Heart right ventricle (tissue), 16 donors: ENCODE measurements around the gene MNT. TPM values are rescaled to one million over a fixed set of nuclear protein-coding genes. Genes with fewer than 3 reads are reported as not detected.

Source experiments
- ATAC-seq, 8 donors: fragments of 200-7000 bp; cut with Tn5 transposase; one replicate each; pipeline ENCODE4 v1.9.1; 2020; ENCODE audit warnings: mild to moderate bottlenecking in 8 of 8, moderate library complexity in 8 of 8, moderate number of reproducible peaks in 1 of 8
- DNase-seq, 2 donors: peaks; one replicate each; pipeline ENCODE4 v3.0.0-alpha.2; 2020
- H3K27ac ChIP-seq, 10 donors: fragments of 200-600 bp; sonication (generic) in 2 of 10; one replicate each; pipeline versions ENCODE4 v1.5.0 to v1.8.0; 2020 to 2022; ENCODE audit warnings: mild to moderate bottlenecking in 3 of 10
- H3K27me3 ChIP-seq, 7 donors: fragments of 200-600 bp; one replicate each; pipeline ENCODE4 v1.8.0; 2021 to 2022; ENCODE audit warnings: mild to moderate bottlenecking in 2 of 7
- H3K36me3 ChIP-seq, 9 donors: fragments of 200-600 bp; sonication (generic) in 1 of 9; one replicate each; pipeline versions ENCODE4 v1.5.0 to v1.8.0; 2020 to 2022; ENCODE audit warnings: mild to moderate bottlenecking in 2 of 9
- H3K4me1 ChIP-seq, 9 donors: fragments of 200-600 bp; sonication (generic) in 1 of 9; one replicate each; pipeline versions ENCODE4 v1.5.0 to v1.8.0; 2020 to 2022; ENCODE audit warnings: mild to moderate bottlenecking in 4 of 9
- H3K4me3 ChIP-seq, 10 donors: fragments of 200-600 bp; sonication (generic) in 2 of 10; one replicate each; pipeline versions ENCODE4 v1.5.0 to v1.8.0; 2020 to 2022; ENCODE audit warnings: mild to moderate bottlenecking in 7 of 10, moderate library complexity in 2 of 10
- H3K9me3 ChIP-seq, 11 donors: fragments of 200-600 bp in 10 of 11; sonication (generic) in 2 of 11; one replicate each; pipeline versions ENCODE4 v1.5.0 to v1.8.0; 2013 to 2022; ENCODE audit warnings: mild to moderate bottlenecking in 2 of 11, control low read depth in 1 of 11, moderate library complexity in 1 of 11
- WGBS, 2 donors: extraction: QIAGEN DNeasy Blood & Tissue Kit; methylation state at CpG; one replicate each; pipeline ENCODE4 v1.1.7; 2013; ENCODE audit warnings: inconsistent platforms in 1 of 2; 5-methylcytosine and 5-hydroxymethylcytosine counted together
- intact Hi-C, 10 donors: fragments of 100-400 bp; cut with DNase I; formaldehyde crosslinking; loops; one replicate each; pipeline versions ENCODE4 v1.11.1 to v1.14.2; 2022
- polyA plus RNA-seq, 2 donors: library from polyadenylated mRNA; stranded (reverse); fragments of 200-250 nt; gene quantifications; one replicate each; pipeline ENCODE4 v1.2.3, GENCODE V29; 2013
- total RNA-seq, 10 donors: library from RNA; stranded (reverse); fragmentation: NEBNext Ultra II Directional in 3 of 10; extraction: Animal tissue kit (Norgen Biotek cat#: 25700) in 3 of 10; gene quantifications; one replicate each; pipeline versions ENCODE4 v1.2.1 to v1.2.4, GENCODE V29; 2021 to 2023
- TF ChIP-seq, protein P1 (sequence below), 9 donors: fragments of 200-600 bp; sonication (generic) in 2 of 9; IDR thresholded peaks; one replicate each; pipeline versions ENCODE4 v1.5.0 to v1.8.0; 2021 to 2022; ENCODE audit warnings: antibody characterized with exemption in 9 of 9, mild to moderate bottlenecking in 5 of 9, moderate library complexity in 1 of 9
- donor health status: Arrhythmogenic right ventricular cardiomyopathy.
- donor health status: ischemic (EF 13 %, LVEDD 7.1; RV severe dilation, severe dysfunction).
- donor health status: healthy with polysubstance abuse.
- donor health status: DM: no; HTN: yes; CAD: no.
- donor health status: DM: no; HTN: no; CAD: no.
- donor health status: ischemic (EF 25% LVEDD 6.9; RV normal size, moderate dysfunction).
- donor health status: ischemic (EF 25% LVEDD 5.7; RV mildly dilated, moderate dysfunction).
- donor health status: healthy.
- donor health status: DM: yes; HTN: yes; CAD: no.
- donor health status: Ischemic cardiomyopathy.
- donor health status: ischemic (EF 35%, LVEDD 5.7; RV mildly dilated, moderate dysfunction).
- donor health status: nonischemic (EF 11% LVEDD 7.7; RV severe dilation, severe dysfunction).
- donor health status: DM: yes; HTN: yes; CAD: no.
- donor health status: PGD.
- donor health status: ischemic (EF 29% LVEDD 5.4; RV normal size, mild dysfunction).
- donor health status: nonischemic (EF 23%, LVEDD 6.1; RV moderate dilation, normal function).

MNT gene
- total and polyA plus RNA-seq, 12 donors, result 5.0 to 14.1 (median 11.0) TPM

GRCh38 chr17:2369039-2369438, 31.8 kb downstream of the MNT start:
- peaks cover 0 to 69% (median 0%) of the 10 kb centered on the region in 9 donors for H3K36me3 ChIP-seq
- no peaks in the 10 kb centered on the region for H3K9me3 ChIP-seq
- intact Hi-C loops, result loop anchor here in 2 of 10 donors (10.0 kb wide), 1 partner anchor 46 kb away; no protein-coding TSS in a partner anchor
- no peaks in the 10 kb centered on the region for H3K27me3 ChIP-seq
- peaks cover 14 to 41% (median 30%) of the 10 kb centered on the region in 9 donors for H3K4me1 ChIP-seq
- H3K27ac ChIP-seq, result peak overlapping the region in 1 of 10 donors; percentile 37
- no peak overlapping the region for H3K4me3 ChIP-seq
- DNase-seq (no peak), ATAC-seq (no peak)
- TF ChIP-seq, protein P1, sequence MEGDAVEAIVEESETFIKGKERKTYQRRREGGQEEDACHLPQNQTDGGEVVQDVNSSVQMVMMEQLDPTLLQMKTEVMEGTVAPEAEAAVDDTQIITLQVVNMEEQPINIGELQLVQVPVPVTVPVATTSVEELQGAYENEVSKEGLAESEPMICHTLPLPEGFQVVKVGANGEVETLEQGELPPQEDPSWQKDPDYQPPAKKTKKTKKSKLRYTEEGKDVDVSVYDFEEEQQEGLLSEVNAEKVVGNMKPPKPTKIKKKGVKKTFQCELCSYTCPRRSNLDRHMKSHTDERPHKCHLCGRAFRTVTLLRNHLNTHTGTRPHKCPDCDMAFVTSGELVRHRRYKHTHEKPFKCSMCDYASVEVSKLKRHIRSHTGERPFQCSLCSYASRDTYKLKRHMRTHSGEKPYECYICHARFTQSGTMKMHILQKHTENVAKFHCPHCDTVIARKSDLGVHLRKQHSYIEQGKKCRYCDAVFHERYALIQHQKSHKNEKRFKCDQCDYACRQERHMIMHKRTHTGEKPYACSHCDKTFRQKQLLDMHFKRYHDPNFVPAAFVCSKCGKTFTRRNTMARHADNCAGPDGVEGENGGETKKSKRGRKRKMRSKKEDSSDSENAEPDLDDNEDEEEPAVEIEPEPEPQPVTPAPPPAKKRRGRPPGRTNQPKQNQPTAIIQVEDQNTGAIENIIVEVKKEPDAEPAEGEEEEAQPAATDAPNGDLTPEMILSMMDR (IDR thresholded peaks at IDR 0.05), result no peak
- WGBS, 2 donors, result 69 to 76% methylated on average over 5 of the region's 5 CpGs

DNA sequence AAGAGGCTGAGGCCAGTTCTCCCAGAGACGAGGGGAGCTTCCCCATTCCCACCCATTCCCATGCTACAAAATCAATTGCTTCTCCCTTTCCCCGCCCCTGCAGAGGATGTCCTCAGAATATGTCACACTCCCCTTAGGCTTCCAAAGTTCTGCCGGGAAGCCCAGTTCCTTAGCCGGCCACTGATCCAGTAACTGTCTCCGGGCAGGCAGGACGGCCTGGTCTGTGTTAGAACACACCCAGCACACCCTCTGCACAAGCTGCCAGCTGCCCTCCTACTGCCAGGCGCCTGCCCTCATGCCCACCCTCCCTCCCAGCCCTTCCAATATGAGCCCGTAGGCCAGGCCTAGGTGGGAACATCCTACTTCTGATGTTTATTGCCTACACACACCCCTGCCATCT, 32.5 kb downstream of the MNT start:
- ATAC-seq (peak; percentile 13 to 64 (median 42)), DNase-seq (no peak)
- intact Hi-C loops, result loop anchor here in 2 of 10 donors (10.0 kb wide), 1 partner anchor 46 kb away; no protein-coding TSS in a partner anchor
- H3K36me3 ChIP-seq, result peaks cover 0 to 69% (median 0%) of the 10 kb centered on the region in 9 donors
- H3K4me1 ChIP-seq, result peaks cover 20 to 48% (median 36%) of the 10 kb centered on the region in 9 donors
- peak overlapping the region in 4 of 10 donors; percentile 22 to 44 (median 30) for H3K27ac ChIP-seq
- TF ChIP-seq, protein P1 (IDR thresholded peaks at IDR 0.05), result no peak
- WGBS, 2 donors, result 54 to 59% methylated on average over 8 of the region's 8 CpGs
- H3K4me3 ChIP-seq, result no peak overlapping the region
- no peaks in the 10 kb centered on the region for H3K27me3 ChIP-seq
- H3K9me3 ChIP-seq, result no peaks in the 10 kb centered on the region

- TF ChIP-seq, protein P1 (IDR thresholded peaks at IDR 0.05), result no peak
- ATAC-seq (no peak), DNase-seq (no peak)
- no peaks in the 10 kb centered on the region for H3K27me3 ChIP-seq
- H3K4me3 ChIP-seq, result no peak overlapping the region
- peaks cover 20 to 50% (median 39%) of the 10 kb centered on the region in 9 donors for H3K4me1 ChIP-seq
- intact Hi-C loops, result loop anchor here in 2 of 10 donors (10.0 kb wide), 1 partner anchor 48 kb away; no protein-coding TSS in a partner anchor
- WGBS, 2 donors, result 89 to 90% methylated on average over 26 of the region's 26 CpGs
- no peak overlapping the region for H3K27ac ChIP-seq
- H3K9me3 ChIP-seq, result no peaks in the 10 kb centered on the region
- H3K36me3 ChIP-seq, result peaks cover 0 to 65% (median 5%) of the 10 kb centered on the region in 9 donors
These were observed 33.9 kb downstream of the MNT start for GRCh38 chr17:2366747-2367494.

DNA sequence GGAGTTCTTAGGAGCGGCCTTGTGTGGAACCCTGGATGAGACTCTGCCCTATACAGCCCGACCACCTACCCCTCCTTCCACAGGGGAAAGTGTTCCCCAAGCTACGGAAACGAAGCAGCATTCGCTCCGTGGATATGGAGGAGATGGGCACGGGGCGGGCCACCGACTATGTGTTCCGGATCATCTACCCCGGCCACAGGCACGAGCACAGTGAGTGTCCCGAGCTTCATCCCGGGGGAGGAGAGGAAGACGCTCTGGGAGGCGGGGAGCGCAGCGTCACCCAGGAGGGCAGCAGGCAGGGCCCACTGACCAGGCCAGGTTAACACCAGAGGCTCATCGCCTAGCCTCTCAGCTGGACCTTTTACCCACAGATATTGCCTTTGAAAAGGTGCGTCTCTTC, 35.7 kb downstream of the MNT start:
- TF ChIP-seq, protein P1 (IDR thresholded peaks at IDR 0.05), result no peak
- peaks cover 0 to 63% (median 5%) of the 10 kb centered on the region in 9 donors for H3K36me3 ChIP-seq
- H3K27ac ChIP-seq, result peak overlapping the region in 1 of 10 donors; percentile 53
- WGBS, 2 donors, result 95 to 97% methylated on average over 20 of the region's 20 CpGs
- no peaks in the 10 kb centered on the region for H3K9me3 ChIP-seq
- no peak for ATAC-seq
- H3K27me3 ChIP-seq, result no peaks in the 10 kb centered on the region
- H3K4me3 ChIP-seq, result no peak overlapping the region
- intact Hi-C loops, result loop anchor here in 2 of 10 donors (10.0 kb wide), 1 partner anchor 50 kb away; no protein-coding TSS in a partner anchor
- DNase-seq, result no peak
- peaks cover 20 to 50% (median 39%) of the 10 kb centered on the region in 9 donors for H3K4me1 ChIP-seq
